ENCODE data around the gene ATP4B. TPM values are rescaled to one million over a fixed set of nuclear protein-coding genes. Genes with fewer than 3 reads are reported as not detected.

ATP4B gene
- total RNA-seq, result not detected

GRCh38 chr13:113657851-113658741 is at the start of gene ATP4B:
Gene ATP4B, minus strand, starts transcription at chr13:113658198. Its CDS starts 54 bp downstream, at chr13:113658144.
- H3K9me3 ChIP-seq, result peaks cover 14% of the 10 kb centered on the region
- H3K4me1 ChIP-seq, result no peaks in the 10 kb centered on the region
- TF ChIP-seq CTCF (IDR thresholded peaks at IDR 0.05) (no peak), EP300 (IDR thresholded peaks at IDR 0.05) (no peak), POLR2AphosphoS5 (IDR thresholded peaks at IDR 0.05) (no peak), POLR2A (IDR thresholded peaks at IDR 0.05) (no peak)
- no peak within 1 kb of the TSS for H3K27ac ChIP-seq
- DNase-seq (ENCODE audit: low spot score in 2 of 2), result peak; percentile 53 to 67
- no peaks in the 10 kb centered on the region for H3K36me3 ChIP-seq
- H3K4me3 ChIP-seq, result no peak within 1 kb of the TSS
- 88% methylated on average over 18 of the region's 47 CpGs for whole genome bisulfite sequencing
- peaks cover 3% of the 10 kb centered on the region for H3K27me3 ChIP-seq

GRCh38 chr13:113672002-113672651 is 14.1 kb upstream of the ATP4B start:
- 87% methylated on average over 15 of the region's 18 CpGs for WGBS
- no peak for TF ChIP-seq POLR2A (IDR thresholded peaks at IDR 0.05)
- no peak for TF ChIP-seq POLR2AphosphoS5 (IDR thresholded peaks at IDR 0.05)

GRCh38 chr13:113671066-113672001 is 13.3 kb upstream of the ATP4B start:
- no peak for TF ChIP-seq CTCF (IDR thresholded peaks at IDR 0.05)
- TF ChIP-seq POLR2A (IDR thresholded peaks at IDR 0.05), result no peak
- TF ChIP-seq EP300 (IDR thresholded peaks at IDR 0.05), result no peak
- no peak for TF ChIP-seq POLR2AphosphoS5 (IDR thresholded peaks at IDR 0.05)
- Histone ChIP-seq H3K27ac (no peak overlapping the region), H3K4me1 (no peaks in the 10 kb centered on the region), H3K36me3 (no peaks in the 10 kb centered on the region), H3K27me3 (no peaks in the 10 kb centered on the region), H3K4me3 (no peak overlapping the region), H3K9me3 (no peaks in the 10 kb centered on the region)
- 94% methylated on average over 51 of the region's 54 CpGs for WGBS
- peak; percentile 55 to 72 for DNase-seq (ENCODE audit: low spot score in 2 of 2)

More at GRCh38 chr13:113672002-113672651, 14.1 kb upstream of the ATP4B start:
- peak; percentile 50 to 61 for DNase-seq (ENCODE audit: low spot score in 2 of 2)
- H3K36me3 ChIP-seq, result no peaks in the 10 kb centered on the region
- no peak overlapping the region for H3K4me3 ChIP-seq
- no peaks in the 10 kb centered on the region for H3K9me3 ChIP-seq
- H3K4me1 ChIP-seq, result no peaks in the 10 kb centered on the region
- H3K27ac ChIP-seq, result no peak overlapping the region
- no peaks in the 10 kb centered on the region for H3K27me3 ChIP-seq

GRCh38 chr13:113670541-113670940 is 12.5 kb upstream of the ATP4B start:
- Histone ChIP-seq H3K27ac (no peak overlapping the region), H3K9me3 (no peaks in the 10 kb centered on the region), H3K4me3 (no peak overlapping the region), H3K4me1 (no peaks in the 10 kb centered on the region), H3K27me3 (no peaks in the 10 kb centered on the region), H3K36me3 (no peaks in the 10 kb centered on the region)
- TF ChIP-seq POLR2AphosphoS5 (IDR thresholded peaks at IDR 0.05) (no peak), EP300 (IDR thresholded peaks at IDR 0.05) (no peak), CTCF (IDR thresholded peaks at IDR 0.05) (no peak), POLR2A (IDR thresholded peaks at IDR 0.05) (no peak)
- 84% methylated on average over 19 of the region's 19 CpGs for WGBS
- peak in 1 of 2 donors; percentile 53 for DNase-seq (ENCODE audit: low spot score in 2 of 2)

- no peak for TF ChIP-seq CTCF (IDR thresholded peaks at IDR 0.05)
- TF ChIP-seq EP300 (IDR thresholded peaks at IDR 0.05), result no peak
- Histone ChIP-seq H3K27ac (no peak overlapping the region), H3K4me1 (no peaks in the 10 kb centered on the region), H3K9me3 (no peaks in the 10 kb centered on the region), H3K36me3 (no peaks in the 10 kb centered on the region), H3K4me3 (no peak overlapping the region), H3K27me3 (no peaks in the 10 kb centered on the region)
- peak; percentile 53 to 74 for DNase-seq (ENCODE audit: low spot score in 2 of 2)
- 79% methylated on average over 17 of the region's 21 CpGs for WGBS
Observed at GRCh38 chr13:113669755-113670341, 11.8 kb upstream of the ATP4B start.
